Heart left ventricle (tissue), 16 donors: ENCODE measurements around the gene CDH20. TPM values are rescaled to one million over a fixed set of nuclear protein-coding genes. Genes with fewer than 3 reads are reported as not detected.

Experiments used
- ATAC-seq, 4 donors: fragments of 200-7000 bp; cut with Tn5 transposase; one replicate each; pipeline ENCODE4 v1.9.1; 2020 to 2022; ENCODE audit warnings: moderate library complexity in 4 of 4, mild to moderate bottlenecking in 3 of 4, moderate number of reproducible peaks in 1 of 4
- DNase-seq, 5 donors: peaks; one replicate each; pipeline ENCODE4 v3.0.0-alpha.2; 2020
- H3K27ac ChIP-seq, 12 donors: fragments of 200-600 bp; sonication (generic) in 4 of 12; one replicate each; pipeline versions ENCODE4 v1.5.0 to v1.8.0; 2016 to 2022; ENCODE audit warnings: mild to moderate bottlenecking in 2 of 12
- H3K27me3 ChIP-seq, 9 donors: fragments of 200-600 bp; sonication (generic) in 2 of 9; one replicate each; pipeline versions ENCODE4 v1.5.1 to v1.8.0; 2016 to 2022; ENCODE audit warnings: mild to moderate bottlenecking in 3 of 9
- H3K36me3 ChIP-seq, 9 donors: fragments of 200-600 bp; sonication (generic) in 2 of 9; one replicate each; pipeline versions ENCODE4 v1.5.0 to v1.8.0; 2018 to 2022; ENCODE audit warnings: mild to moderate bottlenecking in 2 of 9
- H3K4me1 ChIP-seq, 12 donors: fragments of 200-600 bp; sonication (generic) in 4 of 12; one replicate each; pipeline versions ENCODE4 v1.5.0 to v1.8.0; 2016 to 2022; ENCODE audit warnings: mild to moderate bottlenecking in 3 of 12
- H3K4me3 ChIP-seq, 12 donors: fragments of 200-600 bp; sonication (generic) in 4 of 12; one replicate each; pipeline versions ENCODE4 v1.5.0 to v1.8.0; 2017 to 2022; ENCODE audit warnings: mild to moderate bottlenecking in 9 of 12, moderate library complexity in 4 of 12
- H3K9me3 ChIP-seq, 12 donors: fragments of 200-600 bp; sonication (generic) in 4 of 12; one replicate each; pipeline versions ENCODE4 v1.5.0 to v1.8.0; 2016 to 2022; ENCODE audit warnings: mild to moderate bottlenecking in 1 of 12
- CTCF ChIP-seq, 12 donors: fragments of 200-600 bp; sonication (generic) in 4 of 12; IDR thresholded peaks; one replicate each; pipeline versions ENCODE4 v1.5.0 to v1.8.0; 2018 to 2022; ENCODE audit warnings: antibody characterized with exemption in 12 of 12, mild to moderate bottlenecking in 5 of 12
- POLR2A ChIP-seq, 2 donors: fragments of 450-650 bp; IDR thresholded peaks; one replicate each; pipeline ENCODE4 v1.6.1; 2017; ENCODE audit warnings: antibody characterized with exemption in 2 of 2, mild to moderate bottlenecking in 2 of 2, moderate library complexity in 2 of 2
- WGBS, 4 donors: extraction: QIAGEN DNeasy Blood & Tissue Kit in 2 of 4; methylation state at CpG; one replicate each; pipeline versions ENCODE4 v1.1.5 to v1.1.7; 2013 to 2018; 5-methylcytosine and 5-hydroxymethylcytosine counted together
- intact Hi-C, 10 donors: fragments of 100-400 bp; cut with DNase I; formaldehyde crosslinking; loops; one replicate each; pipeline versions ENCODE4 v1.11.1 to v1.14.2; 2022
- polyA plus RNA-seq, 2 donors: library from polyadenylated mRNA; stranded (reverse); fragments of 200-250 nt; gene quantifications; one replicate each; pipeline ENCODE4 v1.2.3, GENCODE V29; 2013
- total RNA-seq, 9 donors: library from RNA; depleted of rRNA in 2 of 9; stranded (reverse); fragments of >200 nt in 2 of 9; fragmentation: NEBNext Ultra II Directional in 3 of 9; extraction: Animal tissue kit (Norgen Biotek cat#: 25700) in 3 of 9; gene quantifications; one replicate each; pipeline versions ENCODE4 v1.1.0 to v1.2.4, GENCODE V29; 2016 to 2023
- donor health status: ischemic (EF 13 %, LVEDD 7.1; RV severe dilation, severe dysfunction).
- donor health status: healthy with polysubstance abuse.
- donor health status: DM: no; HTN: yes; CAD: no.
- donor health status: DM: no; HTN: no; CAD: no.
- donor health status: ischemic (EF 25% LVEDD 6.9; RV normal size, moderate dysfunction).
- donor health status: ischemic (EF 25% LVEDD 5.7; RV mildly dilated, moderate dysfunction).
- donor health status: healthy.
- donor health status: DM: yes; HTN: yes; CAD: no.
- donor health status: ischemic (EF 35%, LVEDD 5.7; RV mildly dilated, moderate dysfunction).
- donor health status: nonischemic (EF 11% LVEDD 7.7; RV severe dilation, severe dysfunction).
- donor health status: DM: yes; HTN: yes; CAD: no.
- donor health status: PGD.
- donor health status: ischemic (EF 29% LVEDD 5.4; RV normal size, mild dysfunction).
- donor health status: nonischemic (EF 23%, LVEDD 6.1; RV moderate dilation, normal function).

Gene CDH20
- total and polyA plus RNA-seq, 11 donors = 0.03 to 0.20 (median 0.15) TPM; not detected in 8

GRCh38 chr18:61475931-61476330, 142.7 kb downstream of the CDH20 start:
- Histone ChIP-seq H3K4me1 (peaks cover 0 to 8% (median 0%) of the 10 kb centered on the region in 12 donors), H3K9me3 (no peaks in the 10 kb centered on the region), H3K27ac (no peak overlapping the region), H3K27me3 (no peaks in the 10 kb centered on the region), H3K4me3 (no peak overlapping the region), H3K36me3 (no peaks in the 10 kb centered on the region)
- WGBS, 4 donors = 80 to 85% (median 83%) methylated on average over 5 of the region's 5 CpGs
- TF ChIP-seq CTCF (IDR thresholded peaks at IDR 0.05) (no peak), POLR2A (IDR thresholded peaks at IDR 0.05) (no peak)
- no peak for DNase-seq
- intact Hi-C loops = no loop called here
- no peak for ATAC-seq

- TF ChIP-seq CTCF (IDR thresholded peaks at IDR 0.05) (no peak), POLR2A (IDR thresholded peaks at IDR 0.05) (no peak)
- H3K9me3 ChIP-seq = no peaks in the 10 kb centered on the region
- H3K36me3 ChIP-seq = no peaks in the 10 kb centered on the region
- no peak overlapping the region for H3K27ac ChIP-seq
- DNase-seq (no peak), ATAC-seq (no peak)
- 58 to 66% (median 64%) methylated on average over 3 of the region's 3 CpGs for WGBS, 4 donors
- no peak overlapping the region for H3K4me3 ChIP-seq
- intact Hi-C loops = no loop called here
- no peaks in the 10 kb centered on the region for H3K4me1 ChIP-seq
- no peaks in the 10 kb centered on the region for H3K27me3 ChIP-seq
These were observed 156.1 kb downstream of the CDH20 start for GRCh38 chr18:61489334-61489733.

GRCh38 chr18:61496374-61496773, 163.1 kb downstream of the CDH20 start:
- Histone ChIP-seq H3K27me3 (no peaks in the 10 kb centered on the region), H3K36me3 (no peaks in the 10 kb centered on the region), H3K4me1 (no peaks in the 10 kb centered on the region), H3K27ac (no peak overlapping the region), H3K9me3 (no peaks in the 10 kb centered on the region), H3K4me3 (no peak overlapping the region)
- 69 to 76% (median 73%) methylated on average over 18 of the region's 18 CpGs for WGBS, 4 donors
- intact Hi-C loops = no loop called here
- TF ChIP-seq CTCF (IDR thresholded peaks at IDR 0.05) = no peak
- TF ChIP-seq POLR2A (IDR thresholded peaks at IDR 0.05) = no peak
- DNase-seq = no peak
- ATAC-seq = no peak

- no peak for ATAC-seq
- intact Hi-C loops = no loop called here
- Histone ChIP-seq H3K27ac (no peak overlapping the region), H3K4me1 (peaks cover 0 to 7% (median 0%) of the 10 kb centered on the region in 12 donors), H3K4me3 (no peak overlapping the region), H3K36me3 (no peaks in the 10 kb centered on the region), H3K27me3 (no peaks in the 10 kb centered on the region), H3K9me3 (no peaks in the 10 kb centered on the region)
- 82 to 85% (median 84%) methylated on average over 3 of the region's 3 CpGs for WGBS, 4 donors
- DNase-seq = no peak
- TF ChIP-seq POLR2A (IDR thresholded peaks at IDR 0.05) = no peak
- TF ChIP-seq CTCF (IDR thresholded peaks at IDR 0.05) = no peak
These were observed 164.2 kb downstream of the CDH20 start for GRCh38 chr18:61497422-61497821.
